Measurements from ENCODE around the gene CAB39.

Gene CAB39

DNA sequence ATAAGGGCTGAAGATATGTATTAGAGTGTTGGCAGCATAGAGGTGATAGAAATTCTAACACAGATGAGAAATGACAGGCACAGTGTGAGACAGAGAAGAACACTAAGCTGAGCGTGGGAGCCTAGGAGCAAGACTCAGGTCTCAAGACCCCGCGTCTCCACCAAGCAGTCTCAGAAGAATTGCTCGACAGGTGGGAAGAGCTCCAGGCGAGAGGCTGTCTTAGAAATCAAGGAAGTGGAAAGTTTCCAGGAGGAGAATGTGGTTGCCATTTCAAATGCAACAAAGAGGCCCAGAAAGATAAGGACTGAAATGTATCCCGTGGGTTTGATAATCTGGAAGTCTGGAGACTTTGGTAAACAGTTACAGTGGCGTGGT is 31.5 kb upstream of the CAB39 start:
- peaks cover 0 to 3% (median 0%) of the 10 kb centered on the region in 5 donors for H3K27me3 ChIP-seq (ENCODE audit: control insufficient read depth in 5 of 5, insufficient read depth in 4 of 5, low read length in 5 of 5)
- H3K36me3 ChIP-seq (ENCODE audit: control insufficient read depth in 5 of 5, insufficient read depth in 5 of 5, low read length in 5 of 5): no peaks in the 10 kb centered on the region
- no peaks in the 10 kb centered on the region for H3K4me1 ChIP-seq (ENCODE audit: control insufficient read depth in 5 of 5, insufficient read depth in 5 of 5, low read length in 5 of 5)
- no peak overlapping the region for H3K4me3 ChIP-seq (ENCODE audit: low read depth in 1 of 5, low read length in 5 of 5)
- no peak overlapping the region for H3K27ac ChIP-seq (ENCODE audit: low read depth, low read length)
- peaks cover 0 to 11% (median 4%) of the 10 kb centered on the region in 5 donors for H3K9me3 ChIP-seq (ENCODE audit: control insufficient read depth in 5 of 5, low read length in 5 of 5)
- no peak overlapping the region for H3K9ac ChIP-seq (ENCODE audit: low read length in 5 of 5)

DNA sequence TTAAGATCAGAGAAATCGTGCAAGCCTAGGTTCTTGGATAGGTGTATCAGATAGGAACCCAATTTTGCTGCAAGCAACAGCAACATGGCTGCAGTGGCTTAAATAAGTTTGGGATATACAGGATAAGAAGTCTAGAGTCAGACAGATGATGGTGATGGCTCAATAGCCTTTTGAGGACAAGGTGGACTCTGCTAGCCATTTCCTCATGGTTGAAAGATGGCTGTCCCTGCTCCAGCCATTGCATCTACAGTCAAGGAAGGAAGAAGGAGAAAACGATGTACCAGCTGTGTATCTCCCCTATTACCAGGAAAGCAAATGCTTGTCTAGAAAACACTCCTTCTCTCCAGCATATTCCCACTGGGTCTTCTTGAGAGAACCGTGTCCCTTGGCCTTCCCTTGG is 30.1 kb upstream of the CAB39 start:
- Histone ChIP-seq H3K27me3 (ENCODE audit: control insufficient read depth in 5 of 5, insufficient read depth in 4 of 5, low read length in 5 of 5) (peaks cover 0 to 3% (median 0%) of the 10 kb centered on the region in 5 donors), H3K9me3 (ENCODE audit: control insufficient read depth in 5 of 5, low read length in 5 of 5) (peaks cover 0 to 11% (median 4%) of the 10 kb centered on the region in 5 donors), H3K4me1 (ENCODE audit: control insufficient read depth in 5 of 5, insufficient read depth in 5 of 5, low read length in 5 of 5) (peaks cover 0 to 6% (median under 1%) of the 10 kb centered on the region in 5 donors), H3K27ac (ENCODE audit: low read depth, low read length) (no peak overlapping the region), H3K36me3 (ENCODE audit: control insufficient read depth in 5 of 5, insufficient read depth in 5 of 5, low read length in 5 of 5) (no peaks in the 10 kb centered on the region), H3K4me3 (ENCODE audit: low read depth in 1 of 5, low read length in 5 of 5) (no peak overlapping the region), H3K9ac (ENCODE audit: low read length in 5 of 5) (no peak overlapping the region)

DNA sequence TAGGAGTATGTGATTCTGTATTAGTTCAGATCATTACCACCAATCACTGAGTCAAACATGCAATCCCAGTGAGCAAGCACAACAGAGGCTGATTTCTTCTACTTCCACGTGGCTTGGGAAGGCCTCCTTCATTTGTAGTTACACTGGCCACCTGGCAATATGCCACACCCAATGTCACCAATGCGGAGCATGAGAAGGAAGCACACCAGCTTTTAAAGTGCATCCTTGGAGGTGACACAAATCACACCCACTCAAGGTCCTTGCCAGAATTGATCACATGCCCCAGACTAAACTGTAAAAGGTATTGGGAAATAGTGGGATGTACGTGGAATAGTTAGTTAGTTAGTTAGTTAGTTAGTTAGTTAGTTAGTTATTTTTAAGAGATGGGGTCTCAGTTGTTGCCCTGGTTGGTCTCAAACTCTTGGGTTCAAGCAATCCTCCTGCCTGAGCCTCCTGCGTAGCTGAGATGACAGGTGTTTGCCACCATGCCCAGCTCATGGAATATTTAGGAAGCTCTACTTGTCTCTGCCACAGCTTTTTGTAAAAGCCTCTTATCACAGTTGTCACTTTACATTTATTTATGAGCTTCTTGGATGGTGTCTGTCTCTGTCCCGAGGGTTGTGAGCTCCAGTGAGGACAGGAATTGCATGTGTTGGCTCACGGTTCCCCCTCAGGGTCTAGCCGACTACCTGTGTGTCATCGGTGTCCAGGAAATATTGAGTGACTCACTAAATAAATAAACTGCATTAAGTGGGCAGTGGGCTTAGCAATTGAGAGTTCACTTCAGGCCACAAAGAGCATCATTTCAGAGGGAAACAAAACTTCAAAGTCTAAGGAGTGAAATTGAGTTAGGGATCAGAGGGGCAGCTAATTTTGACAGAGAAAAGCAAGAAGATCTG is 28.1 kb upstream of the CAB39 start:
- no peak overlapping the region for H3K4me3 ChIP-seq (ENCODE audit: low read depth in 1 of 5, low read length in 5 of 5)
- peaks cover 0 to 5% (median 0%) of the 10 kb centered on the region in 5 donors for H3K9me3 ChIP-seq (ENCODE audit: control insufficient read depth in 5 of 5, low read length in 5 of 5)
- H3K36me3 ChIP-seq (ENCODE audit: control insufficient read depth in 5 of 5, insufficient read depth in 5 of 5, low read length in 5 of 5): no peaks in the 10 kb centered on the region
- H3K9ac ChIP-seq (ENCODE audit: low read length in 5 of 5): no peak overlapping the region
- H3K27ac ChIP-seq (ENCODE audit: low read depth, low read length): no peak overlapping the region
- peaks cover 0 to 10% (median 7%) of the 10 kb centered on the region in 5 donors for H3K4me1 ChIP-seq (ENCODE audit: control insufficient read depth in 5 of 5, insufficient read depth in 5 of 5, low read length in 5 of 5)
- peaks cover 0 to 3% (median 0%) of the 10 kb centered on the region in 5 donors for H3K27me3 ChIP-seq (ENCODE audit: control insufficient read depth in 5 of 5, insufficient read depth in 4 of 5, low read length in 5 of 5)

DNA sequence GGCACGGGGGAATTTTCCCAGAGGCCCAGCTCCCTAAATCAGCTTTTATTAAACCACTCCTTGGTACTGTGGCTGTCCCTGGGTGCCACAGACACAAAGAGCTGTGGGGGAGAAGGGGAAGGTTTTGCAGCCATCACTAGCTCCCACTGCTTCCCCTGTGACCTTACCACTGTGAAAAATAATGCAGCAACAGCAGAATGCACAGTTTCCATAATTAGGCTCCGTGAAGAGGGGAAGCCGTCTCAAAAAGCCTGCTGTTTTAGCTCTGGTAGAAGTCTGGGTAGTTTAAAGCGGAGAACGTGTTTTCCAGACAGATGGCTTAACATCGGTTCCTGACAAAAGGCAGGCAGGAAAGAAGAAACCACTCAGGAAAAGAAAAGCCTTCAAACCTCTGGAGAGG is 27.5 kb upstream of the CAB39 start:
- Histone ChIP-seq H3K27ac (ENCODE audit: low read depth, low read length) (no peak overlapping the region), H3K9ac (ENCODE audit: low read length in 5 of 5) (peak overlapping the region in 1 of 5 donors; percentile 52), H3K27me3 (ENCODE audit: control insufficient read depth in 5 of 5, insufficient read depth in 4 of 5, low read length in 5 of 5) (peaks cover 0 to 3% (median 0%) of the 10 kb centered on the region in 5 donors), H3K9me3 (ENCODE audit: control insufficient read depth in 5 of 5, low read length in 5 of 5) (peaks cover 0 to 5% (median 0%) of the 10 kb centered on the region in 5 donors), H3K4me1 (ENCODE audit: control insufficient read depth in 5 of 5, insufficient read depth in 5 of 5, low read length in 5 of 5) (peaks cover 0 to 10% (median 7%) of the 10 kb centered on the region in 5 donors), H3K4me3 (ENCODE audit: low read depth in 1 of 5, low read length in 5 of 5) (no peak overlapping the region), H3K36me3 (ENCODE audit: control insufficient read depth in 5 of 5, insufficient read depth in 5 of 5, low read length in 5 of 5) (no peaks in the 10 kb centered on the region)

DNA sequence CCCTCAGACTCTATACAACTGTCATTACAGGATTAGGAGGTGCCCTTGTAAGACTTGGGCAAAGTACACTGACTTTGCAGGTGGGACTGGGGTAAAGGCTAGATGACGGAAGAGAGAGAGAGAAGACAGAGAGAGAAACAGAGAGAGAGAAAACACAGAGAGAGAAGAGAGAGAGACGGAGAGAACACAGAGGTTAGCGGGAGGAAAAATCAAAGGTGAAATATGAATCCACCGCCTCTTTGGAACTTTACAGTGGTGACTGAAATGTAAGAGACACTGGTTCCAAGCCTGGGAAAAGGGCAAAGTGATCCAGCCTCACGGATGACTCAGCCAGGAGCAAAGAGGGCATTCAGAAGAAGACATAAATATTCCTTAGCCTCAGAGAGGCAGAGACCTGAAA is 25.1 kb upstream of the CAB39 start:
- Histone ChIP-seq H3K9ac (ENCODE audit: low read length in 5 of 5) (no peak overlapping the region), H3K36me3 (ENCODE audit: control insufficient read depth in 5 of 5, insufficient read depth in 5 of 5, low read length in 5 of 5) (no peaks in the 10 kb centered on the region), H3K27me3 (ENCODE audit: control insufficient read depth in 5 of 5, insufficient read depth in 4 of 5, low read length in 5 of 5) (no peaks in the 10 kb centered on the region), H3K4me3 (ENCODE audit: low read depth in 1 of 5, low read length in 5 of 5) (no peak overlapping the region), H3K9me3 (ENCODE audit: control insufficient read depth in 5 of 5, low read length in 5 of 5) (peaks cover 0 to 4% (median 0%) of the 10 kb centered on the region in 5 donors), H3K27ac (ENCODE audit: low read depth, low read length) (no peak overlapping the region), H3K4me1 (ENCODE audit: control insufficient read depth in 5 of 5, insufficient read depth in 5 of 5, low read length in 5 of 5) (peaks cover 0 to 10% (median 7%) of the 10 kb centered on the region in 5 donors)

GRCh38 chr2:230688490-230688889 is 24.2 kb upstream of the CAB39 start:
- no peak overlapping the region for H3K27ac ChIP-seq (ENCODE audit: low read depth, low read length)
- no peaks in the 10 kb centered on the region for H3K9me3 ChIP-seq (ENCODE audit: control insufficient read depth in 5 of 5, low read length in 5 of 5)
- H3K27me3 ChIP-seq (ENCODE audit: control insufficient read depth in 5 of 5, insufficient read depth in 4 of 5, low read length in 5 of 5): no peaks in the 10 kb centered on the region
- no peaks in the 10 kb centered on the region for H3K36me3 ChIP-seq (ENCODE audit: control insufficient read depth in 5 of 5, insufficient read depth in 5 of 5, low read length in 5 of 5)
- no peak overlapping the region for H3K9ac ChIP-seq (ENCODE audit: low read length in 5 of 5)
- peaks cover 0 to 10% (median 7%) of the 10 kb centered on the region in 5 donors for H3K4me1 ChIP-seq (ENCODE audit: control insufficient read depth in 5 of 5, insufficient read depth in 5 of 5, low read length in 5 of 5)
- H3K4me3 ChIP-seq (ENCODE audit: low read depth in 1 of 5, low read length in 5 of 5): no peak overlapping the region

DNA sequence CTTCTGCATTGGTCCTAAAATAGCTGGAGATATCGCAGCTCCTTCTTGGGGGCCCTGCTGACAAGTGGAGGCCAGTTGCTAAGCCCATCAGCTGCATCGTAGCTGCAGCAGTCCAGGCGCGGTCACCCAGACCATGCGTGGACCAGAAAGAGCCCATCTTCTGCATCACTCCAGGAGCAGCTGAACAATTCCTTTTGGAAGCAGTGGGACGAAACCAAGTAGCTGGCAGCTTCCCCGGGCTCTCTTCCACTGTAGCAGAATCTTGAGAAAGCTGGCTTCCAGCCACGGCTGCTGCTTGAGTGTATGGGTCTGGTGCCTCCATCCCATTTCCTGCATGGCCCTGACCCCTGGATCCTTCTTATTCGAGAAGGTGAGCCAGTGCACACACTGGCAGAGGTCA is 22.2 kb upstream of the CAB39 start:
- no peak overlapping the region for H3K9ac ChIP-seq (ENCODE audit: low read length in 5 of 5)
- no peaks in the 10 kb centered on the region for H3K9me3 ChIP-seq (ENCODE audit: control insufficient read depth in 5 of 5, low read length in 5 of 5)
- H3K27ac ChIP-seq (ENCODE audit: low read depth, low read length): no peak overlapping the region
- H3K36me3 ChIP-seq (ENCODE audit: control insufficient read depth in 5 of 5, insufficient read depth in 5 of 5, low read length in 5 of 5): no peaks in the 10 kb centered on the region
- H3K27me3 ChIP-seq (ENCODE audit: control insufficient read depth in 5 of 5, insufficient read depth in 4 of 5, low read length in 5 of 5): no peaks in the 10 kb centered on the region
- H3K4me1 ChIP-seq (ENCODE audit: control insufficient read depth in 5 of 5, insufficient read depth in 5 of 5, low read length in 5 of 5): peaks cover 0 to 10% (median 7%) of the 10 kb centered on the region in 5 donors
- no peak overlapping the region for H3K4me3 ChIP-seq (ENCODE audit: low read depth in 1 of 5, low read length in 5 of 5)

DNA sequence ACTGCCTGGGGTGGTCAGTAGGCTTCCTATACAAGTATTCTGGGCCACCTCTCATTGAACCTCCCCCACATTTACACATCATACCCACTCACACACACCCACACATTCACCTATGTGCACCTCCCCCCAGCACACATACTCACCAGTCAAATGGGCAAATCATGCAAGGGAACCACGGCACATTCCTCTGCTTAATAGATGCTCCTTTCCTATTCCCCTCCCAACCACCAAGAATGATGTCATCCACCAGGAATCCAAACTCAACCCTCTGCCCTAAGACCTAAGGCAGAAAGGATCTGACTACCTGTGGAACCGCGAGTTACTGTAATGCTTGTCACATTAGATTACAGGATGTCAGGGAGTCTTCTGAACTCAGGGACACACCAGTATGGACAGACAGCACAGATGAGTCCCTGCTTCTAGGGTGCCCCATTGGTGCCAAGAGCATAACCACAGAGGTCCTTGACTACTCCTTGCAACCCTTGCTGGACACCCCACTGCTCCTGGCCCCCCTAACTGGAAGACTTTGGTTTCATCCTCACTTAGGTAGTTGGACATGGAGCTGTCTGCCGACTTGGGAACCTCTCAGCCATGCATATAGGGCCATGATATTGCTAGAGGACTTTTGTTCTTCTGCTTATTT is 21.5 kb upstream of the CAB39 start:
- Histone ChIP-seq H3K9me3 (ENCODE audit: control insufficient read depth in 5 of 5, low read length in 5 of 5) (no peaks in the 10 kb centered on the region), H3K4me1 (ENCODE audit: control insufficient read depth in 5 of 5, insufficient read depth in 5 of 5, low read length in 5 of 5) (peaks cover 0 to 10% (median 7%) of the 10 kb centered on the region in 5 donors), H3K9ac (ENCODE audit: low read length in 5 of 5) (no peak overlapping the region), H3K36me3 (ENCODE audit: control insufficient read depth in 5 of 5, insufficient read depth in 5 of 5, low read length in 5 of 5) (no peaks in the 10 kb centered on the region), H3K27ac (ENCODE audit: low read depth, low read length) (no peak overlapping the region), H3K27me3 (ENCODE audit: control insufficient read depth in 5 of 5, insufficient read depth in 4 of 5, low read length in 5 of 5) (no peaks in the 10 kb centered on the region), H3K4me3 (ENCODE audit: low read depth in 1 of 5, low read length in 5 of 5) (no peak overlapping the region)

GRCh38 chr2:230692760-230693159 is 19.9 kb upstream of the CAB39 start:
- Histone ChIP-seq H3K36me3 (ENCODE audit: control insufficient read depth in 5 of 5, insufficient read depth in 5 of 5, low read length in 5 of 5) (no peaks in the 10 kb centered on the region), H3K27me3 (ENCODE audit: control insufficient read depth in 5 of 5, insufficient read depth in 4 of 5, low read length in 5 of 5) (no peaks in the 10 kb centered on the region), H3K27ac (ENCODE audit: low read depth, low read length) (no peak overlapping the region), H3K4me1 (ENCODE audit: control insufficient read depth in 5 of 5, insufficient read depth in 5 of 5, low read length in 5 of 5) (peaks cover 0 to 8% (median 2%) of the 10 kb centered on the region in 5 donors), H3K4me3 (ENCODE audit: low read depth in 1 of 5, low read length in 5 of 5) (no peak overlapping the region), H3K9me3 (ENCODE audit: control insufficient read depth in 5 of 5, low read length in 5 of 5) (no peaks in the 10 kb centered on the region), H3K9ac (ENCODE audit: low read length in 5 of 5) (no peak overlapping the region)

DNA sequence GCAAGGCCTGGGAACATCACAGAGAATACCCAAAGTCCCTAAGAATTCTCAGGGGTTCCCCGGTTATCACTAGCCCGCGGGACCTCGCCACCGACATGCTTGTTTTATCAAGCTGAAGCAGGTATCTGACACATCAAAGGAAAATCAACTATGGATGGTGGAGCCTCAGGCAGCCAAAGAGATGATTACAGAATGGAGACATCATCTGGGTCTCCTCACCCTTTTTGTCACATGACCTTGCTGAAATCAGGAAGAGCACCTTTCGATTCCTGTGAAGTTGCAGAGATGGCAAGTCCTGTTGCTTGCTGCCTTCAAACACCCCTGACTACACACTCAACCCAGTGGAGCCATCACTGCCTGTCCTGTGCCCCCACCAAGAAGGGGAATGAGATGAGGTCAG is 19.2 kb upstream of the CAB39 start:
- Histone ChIP-seq H3K27ac (ENCODE audit: low read depth, low read length) (no peak overlapping the region), H3K9me3 (ENCODE audit: control insufficient read depth in 5 of 5, low read length in 5 of 5) (no peaks in the 10 kb centered on the region), H3K27me3 (ENCODE audit: control insufficient read depth in 5 of 5, insufficient read depth in 4 of 5, low read length in 5 of 5) (no peaks in the 10 kb centered on the region), H3K4me1 (ENCODE audit: control insufficient read depth in 5 of 5, insufficient read depth in 5 of 5, low read length in 5 of 5) (peaks cover 0 to 4% (median 0%) of the 10 kb centered on the region in 5 donors), H3K4me3 (ENCODE audit: low read depth in 1 of 5, low read length in 5 of 5) (no peak overlapping the region), H3K9ac (ENCODE audit: low read length in 5 of 5) (peak overlapping the region in 1 of 5 donors; percentile 68), H3K36me3 (ENCODE audit: control insufficient read depth in 5 of 5, insufficient read depth in 5 of 5, low read length in 5 of 5) (no peaks in the 10 kb centered on the region)

All from subcutaneous abdominal adipose tissue (tissue), 5 donors.